Kidney glomerular epithelial cell (primary cell): ENCODE data around the gene DTD1.

Source experiments
- DNase-seq: peaks from one replicate; lab custom pipeline; 2025; lab: John Stamatoyannopoulos, UW

Gene DTD1

DNA sequence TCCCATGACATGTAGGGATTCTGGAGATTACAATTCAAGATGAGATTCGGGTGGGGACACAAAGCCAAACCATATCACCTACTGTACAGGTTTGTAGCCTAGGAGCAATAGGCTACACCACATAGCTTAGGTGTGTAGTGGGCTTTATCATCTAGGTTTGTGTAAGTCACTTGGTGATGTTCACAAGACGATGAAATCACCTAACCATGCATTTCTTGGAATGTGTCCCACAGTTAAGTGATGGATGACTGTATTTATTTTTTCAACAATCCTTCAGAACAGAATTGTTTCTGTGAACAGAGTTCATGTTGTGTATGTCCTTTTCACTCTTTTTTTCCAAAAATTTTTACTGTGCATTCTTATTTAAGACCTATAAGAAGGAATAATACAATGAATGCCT lies 76.1 kb downstream of the DTD1 start:
- DNase-seq: peak; percentile 17

GRCh38 chr20:18665135-18665534 lies 77.3 kb downstream of the DTD1 start:
- DNase-seq: no peak

- DNase-seq: no peak
Observed at GRCh38 chr20:18666803-18667415, 79.1 kb downstream of the DTD1 start.

DNA sequence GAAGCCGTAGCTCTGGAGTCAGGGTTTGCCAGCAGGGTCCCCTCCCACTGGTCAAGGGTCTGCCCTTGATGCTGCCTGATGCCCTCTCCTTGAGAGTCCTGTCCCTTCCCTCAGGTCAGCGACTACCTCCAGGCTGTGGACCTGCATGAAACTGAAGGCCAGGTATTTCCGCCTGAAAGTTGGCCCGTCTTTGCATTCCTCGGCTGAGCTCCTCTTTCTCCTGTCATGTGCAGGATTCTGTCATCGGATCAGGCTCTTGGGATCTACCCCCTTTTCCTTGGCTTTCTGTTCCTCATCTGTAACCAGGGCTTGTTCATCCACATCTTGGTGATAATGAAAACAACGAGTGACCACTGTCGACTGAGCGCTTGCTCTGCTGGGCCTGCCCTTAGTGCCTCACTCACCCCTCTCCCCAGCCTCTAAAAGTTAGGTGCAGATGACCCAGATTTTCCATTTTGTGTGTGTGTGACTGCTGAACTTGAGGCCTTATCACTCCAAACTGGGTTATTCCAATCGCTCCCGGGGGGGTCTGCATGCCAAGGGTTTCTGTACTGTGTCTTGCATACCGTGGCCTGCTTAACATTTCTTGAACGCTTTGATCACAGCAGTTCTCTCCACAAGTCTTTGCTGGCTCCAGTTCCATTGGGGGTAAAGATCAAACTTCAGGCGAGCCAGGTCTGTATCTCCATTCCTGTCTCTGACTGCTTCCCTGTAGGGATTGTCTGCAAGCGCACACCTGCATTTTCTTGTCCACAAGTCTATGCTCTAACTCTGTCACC lies 81.6 kb downstream of the DTD1 start:
- DNase-seq: no peak

GRCh38 chr20:18671203-18671710 lies 83.4 kb downstream of the DTD1 start:
- DNase-seq: no peak

- DNase-seq: no peak
Observed at GRCh38 chr20:18672834-18673233, 85.0 kb downstream of the DTD1 start.

DNA sequence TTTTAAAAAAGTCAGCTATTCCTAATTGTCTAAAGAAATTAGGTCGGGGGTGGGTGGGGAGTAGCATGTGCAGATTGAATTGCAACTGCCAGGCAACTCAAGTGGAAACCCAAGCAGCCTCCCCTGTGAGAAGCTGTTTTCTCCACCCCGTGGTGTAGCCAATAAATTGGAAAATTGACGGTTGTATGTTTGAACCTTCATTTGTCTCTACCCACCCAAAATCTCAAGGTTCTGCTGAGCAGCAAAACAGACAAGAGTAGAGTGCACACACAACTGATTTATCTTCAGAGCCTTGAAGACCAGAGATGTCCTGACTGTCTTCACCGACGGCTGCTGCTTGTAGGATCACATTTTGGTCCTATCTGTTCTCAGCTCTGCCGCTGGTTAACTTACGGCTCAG lies 88.5 kb downstream of the DTD1 start:
- DNase-seq: no peak

GRCh38 chr20:18677126-18677525 lies 89.3 kb downstream of the DTD1 start:
- DNase-seq: no peak

GRCh38 chr20:18678549-18679419 lies 90.9 kb downstream of the DTD1 start:
- no peak for DNase-seq

GRCh38 chr20:18683839-18684238 lies 96.0 kb downstream of the DTD1 start:
- no peak for DNase-seq

GRCh38 chr20:18684775-18685174 lies 96.9 kb downstream of the DTD1 start:
- DNase-seq: no peak

DNA sequence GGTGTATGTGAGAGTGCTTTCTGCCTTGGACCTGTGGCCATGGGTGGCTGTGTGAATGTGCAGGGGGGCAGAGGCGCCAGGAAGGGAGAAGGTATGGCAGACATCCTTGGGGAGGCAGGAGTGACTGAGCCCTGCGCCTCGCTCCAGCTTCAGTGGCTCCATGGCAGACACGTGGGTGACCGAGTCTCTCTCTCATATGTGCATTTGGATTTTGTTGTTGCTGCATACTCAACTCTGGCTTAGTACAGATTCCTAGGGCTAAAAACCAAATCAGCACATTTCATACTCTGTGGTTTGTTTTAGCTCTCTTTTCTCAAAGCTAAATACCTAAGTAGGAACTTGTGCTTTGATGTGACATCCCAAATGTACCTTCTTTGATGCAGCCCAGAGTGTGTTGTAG lies 97.6 kb downstream of the DTD1 start:
- DNase-seq: no peak

DNA sequence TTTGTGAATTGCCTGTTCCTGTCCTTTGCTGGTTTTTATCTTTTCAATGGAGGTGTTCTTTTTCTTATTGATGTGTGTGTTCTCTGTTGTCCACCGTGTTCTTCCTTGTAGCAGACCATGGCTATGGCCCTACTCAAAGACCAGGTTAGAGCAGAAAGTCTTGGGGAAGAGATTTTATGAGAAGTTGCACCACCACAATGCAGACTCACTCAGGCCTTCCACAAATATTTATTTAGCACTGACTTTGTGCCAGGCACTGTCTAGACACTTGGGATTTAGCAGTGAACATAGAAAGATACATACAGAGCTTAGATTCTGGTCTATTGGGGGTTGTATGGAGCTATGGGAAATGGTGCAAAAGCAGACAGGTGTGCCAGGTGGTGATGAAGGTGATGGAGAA lies 98.8 kb downstream of the DTD1 start:
- DNase-seq: no peak

- DNase-seq: no peak
Observed at GRCh38 chr20:18688676-18689075, 100.8 kb downstream of the DTD1 start.

GRCh38 chr20:18689557-18689956 lies 101.7 kb downstream of the DTD1 start:
- no peak for DNase-seq

DNA sequence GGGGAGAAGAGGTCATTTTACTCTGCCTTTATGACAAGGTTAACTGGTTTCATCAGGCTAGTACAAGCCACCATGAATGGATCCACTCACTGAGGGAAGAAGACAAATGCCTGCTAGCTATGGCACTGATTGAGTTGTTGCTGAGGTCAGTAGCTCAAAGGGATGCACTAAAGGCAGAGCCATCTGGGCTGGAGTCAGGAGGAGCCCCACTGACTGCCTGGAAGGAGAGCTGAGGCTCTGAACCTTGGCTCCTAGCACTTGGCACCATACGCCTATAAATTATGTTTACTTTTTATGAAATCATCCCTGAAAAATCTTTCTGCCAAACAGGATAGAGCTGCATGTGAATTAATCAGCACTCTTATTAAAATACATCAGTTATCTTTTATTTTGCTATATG lies 104.6 kb downstream of the DTD1 start:
- DNase-seq: no peak

DNA sequence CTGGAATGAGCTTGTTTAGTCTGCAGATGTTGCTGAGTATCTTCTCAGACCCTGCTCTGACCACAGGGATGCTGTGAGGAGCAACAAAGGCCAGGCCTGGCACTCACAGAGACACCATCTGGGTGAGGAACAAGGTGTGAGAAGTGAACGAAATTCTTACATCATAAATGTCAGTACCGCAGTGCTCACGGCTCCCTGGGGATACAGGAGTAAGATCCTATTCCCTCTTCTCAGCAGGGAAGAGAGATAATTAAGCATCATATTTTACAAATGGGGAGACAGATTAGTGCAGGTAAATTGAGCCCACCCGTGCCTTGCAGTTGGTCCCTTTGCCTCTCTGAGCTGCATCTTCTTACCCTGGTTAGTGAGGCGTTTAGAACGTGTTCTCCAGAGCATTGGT lies 106.2 kb downstream of the DTD1 start:
- DNase-seq: no peak

GRCh38 chr20:18695175-18695574 lies 107.3 kb downstream of the DTD1 start:
- DNase-seq: no peak

GRCh38 chr20:18698735-18699380 lies 111.0 kb downstream of the DTD1 start:
- DNase-seq: no peak

- no peak for DNase-seq
Observed at GRCh38 chr20:18701969-18702368, 114.1 kb downstream of the DTD1 start.

GRCh38 chr20:18702736-18703135 lies 114.9 kb downstream of the DTD1 start:
- no peak for DNase-seq

DNA sequence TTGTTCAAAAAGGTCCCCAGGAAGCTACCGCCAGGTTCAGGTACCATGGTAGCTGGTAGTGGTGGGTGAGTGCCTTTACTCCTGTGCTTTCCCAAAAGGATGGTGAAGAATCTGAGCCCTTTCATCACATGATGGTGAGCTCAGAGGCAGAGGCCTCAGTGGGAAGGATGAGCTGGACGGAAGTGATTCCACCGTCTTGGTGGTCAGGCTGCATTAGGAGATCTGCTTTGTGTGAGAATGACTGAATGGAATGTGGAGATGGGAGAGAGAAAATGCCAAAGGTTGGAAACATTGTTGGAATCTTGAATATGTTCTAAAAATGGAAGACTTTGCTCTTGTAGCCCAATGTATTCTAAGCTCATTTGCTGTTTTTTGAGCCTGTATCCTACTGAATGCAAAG lies 117.6 kb downstream of the DTD1 start:
- DNase-seq: peak; percentile 14
